CD8-positive, alpha-beta memory T cell (primary cell): ENCODE results near the gene PTPRB. TPM values are rescaled to one million over a fixed set of nuclear protein-coding genes. Genes with fewer than 3 reads are reported as not detected.

ENCODE experiments used
- CTCF ChIA-PET: fragments of 350-600 bp; sonication (Branson Sonifier 250); formaldehyde crosslinking; loops from one replicate; lab custom pipeline; 2021; ENCODE audit warnings: antibody characterized with exemption; lab: Charles Lee
- POLR2A ChIA-PET: fragments of 350-600 bp; sonication (Branson Sonifier 250); formaldehyde crosslinking; loops from one replicate; lab custom pipeline; 2021; ENCODE audit warnings: antibody characterized with exemption; lab: Charles Lee
- DNase-seq, 5 donors: peaks; one replicate each; pipeline versions ENCODE4 v3.0.0 to v3.0.0-alpha.2; 2020 to 2022; ENCODE audit warnings: mixed read lengths in 1 of 5
- H3K27ac ChIP-seq: one replicate; pipeline ENCODE4 v1.7.0; 2013; ENCODE audit warnings: low read depth, mild to moderate bottlenecking, low read length, moderate library complexity
- H3K27me3 ChIP-seq: 2 replicates; pipeline ENCODE4 v1.7.0; 2013; ENCODE audit warnings: low read length, mild to moderate bottlenecking; ENCODE audit not compliant: insufficient read depth, poor library complexity, severe bottlenecking
- H3K36me3 ChIP-seq: 2 replicates; pipeline ENCODE4 v1.7.0; 2013; ENCODE audit warnings: mild to moderate bottlenecking, low read length, moderate library complexity; ENCODE audit not compliant: insufficient read depth
- H3K4me1 ChIP-seq: 2 replicates; pipeline ENCODE4 v1.7.0; 2013; ENCODE audit warnings: mild to moderate bottlenecking, low read length, moderate library complexity; ENCODE audit not compliant: insufficient read depth
- H3K4me3 ChIP-seq: 2 replicates; pipeline ENCODE4 v1.7.0; 2013; ENCODE audit warnings: mild to moderate bottlenecking, low read length
- H3K9me3 ChIP-seq: 2 replicates; pipeline ENCODE4 v1.7.0; 2013; ENCODE audit warnings: mild to moderate bottlenecking, low read length
- H3K27ac Mint-ChIP-seq, 8 donors: one replicate each; pipeline ENCODE4 v1.8.0; 2020 to 2021; ENCODE audit warnings: mixed read lengths in 8 of 8, mild to moderate bottlenecking in 6 of 8, inconsistent platforms in 3 of 8, moderate library complexity in 3 of 8
- H3K27me3 Mint-ChIP-seq, 2 donors: one replicate each; pipeline ENCODE4 v1.8.0; 2020 to 2021; ENCODE audit warnings: mixed read lengths in 2 of 2, mild to moderate bottlenecking in 1 of 2, moderate library complexity in 1 of 2
- H3K36me3 Mint-ChIP-seq, 3 donors: one replicate each; pipeline ENCODE4 v1.8.0; 2020 to 2021; ENCODE audit warnings: mixed read lengths in 3 of 3, inconsistent platforms in 1 of 3, mild to moderate bottlenecking in 1 of 3
- H3K4me1 Mint-ChIP-seq, 3 donors: one replicate each; pipeline ENCODE4 v1.8.0; 2020 to 2021; ENCODE audit warnings: mixed read lengths in 3 of 3, inconsistent platforms in 1 of 3, mild to moderate bottlenecking in 1 of 3
- H3K4me3 Mint-ChIP-seq, 7 donors: one replicate each; pipeline ENCODE4 v1.8.0; 2020 to 2021; ENCODE audit warnings: mixed read lengths in 7 of 7, mild to moderate bottlenecking in 6 of 7, moderate library complexity in 4 of 7, inconsistent platforms in 2 of 7
- H3K9me3 Mint-ChIP-seq, 5 donors: one replicate each; pipeline ENCODE4 v1.8.0; 2020 to 2022; ENCODE audit warnings: mixed read lengths in 5 of 5, mild to moderate bottlenecking in 3 of 5, moderate library complexity in 2 of 5, inconsistent platforms in 1 of 5
- polyA plus RNA-seq: library from polyadenylated mRNA; unstranded; fragments of 300-500 nt; fragmentation: Illumina TruSeq; gene quantifications from one replicate; pipeline ENCODE4 v1.2.3, GENCODE V29; 2021
- total RNA-seq, 2 experiments: library from RNA; stranded (reverse); gene quantifications; one replicate each; pipeline ENCODE4 v1.2.3, GENCODE V29; 2021

Gene PTPRB
- total and polyA plus RNA-seq, 3 experiments from 2014 or later: not detected

DNA sequence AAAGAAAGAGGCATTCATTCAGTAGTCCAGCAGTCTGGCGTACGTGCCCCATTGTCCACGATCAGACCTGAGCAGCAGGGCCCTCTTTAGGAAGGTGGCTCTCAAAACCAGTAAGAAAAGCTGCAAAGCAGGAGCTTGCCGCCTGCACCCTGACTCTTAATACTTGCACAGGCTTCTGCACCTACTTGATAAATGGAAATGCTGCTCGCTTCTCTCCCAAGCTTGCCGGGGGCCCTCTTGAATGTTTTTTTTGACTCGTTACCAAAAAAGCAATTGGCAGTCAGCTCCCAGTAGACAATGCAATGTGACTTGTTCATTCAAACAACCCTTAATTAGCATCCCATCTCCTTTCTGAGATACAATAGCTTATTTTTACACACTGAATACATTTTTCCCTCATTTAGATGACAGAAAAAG is 27.2 kb upstream of the PTPRB start:
- POLR2A ChIA-PET: no interaction called here
- Mint-ChIP-seq H3K4me1 (peaks cover 0 to 8% (median 2%) of the 10 kb centered on the region in 3 donors), H3K9me3 (no peaks in the 10 kb centered on the region), H3K36me3 (no peaks in the 10 kb centered on the region), H3K27me3 (peaks cover 0 to under 1% of the 10 kb centered on the region in 2 donors), H3K4me3 (no peak overlapping the region), H3K27ac (no peak overlapping the region)
- CTCF ChIA-PET: interaction anchor here (1.3 kb wide), 1 partner anchor 19 kb away, joined by 3 read pairs; no protein-coding TSS in a partner anchor
- Histone ChIP-seq H3K36me3 (no peaks in the 10 kb centered on the region), H3K27ac (no peak overlapping the region), H3K27me3 (no peaks in the 10 kb centered on the region), H3K9me3 (no peaks in the 10 kb centered on the region), H3K4me3 (no peak overlapping the region), H3K4me1 (no peaks in the 10 kb centered on the region)
- DNase-seq: no peak

DNA sequence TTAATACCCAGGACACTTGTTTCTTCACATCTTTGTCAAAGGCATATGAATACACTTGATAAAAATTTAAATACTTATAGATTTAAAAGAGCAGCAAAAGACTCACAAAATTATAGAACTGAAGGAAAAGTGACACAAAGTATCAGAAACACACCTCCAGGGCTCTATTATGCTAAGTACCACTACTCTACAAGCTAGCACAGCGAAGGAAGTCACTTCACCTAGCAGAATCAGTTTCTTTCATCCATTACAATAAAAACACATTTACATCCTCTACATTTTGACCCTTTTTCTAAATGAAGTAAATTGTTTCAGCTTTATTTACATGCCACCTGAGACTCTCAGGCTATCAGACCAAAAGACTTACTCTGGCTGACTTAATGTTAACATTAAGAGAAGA is 26.6 kb upstream of the PTPRB start:
- Mint-ChIP-seq H3K4me1 (peaks cover 0 to 8% (median 2%) of the 10 kb centered on the region in 3 donors), H3K9me3 (no peaks in the 10 kb centered on the region), H3K27ac (no peak overlapping the region), H3K4me3 (no peak overlapping the region), H3K27me3 (peaks cover 0 to 6% of the 10 kb centered on the region in 2 donors), H3K36me3 (no peaks in the 10 kb centered on the region)
- Histone ChIP-seq H3K4me1 (no peaks in the 10 kb centered on the region), H3K9me3 (no peaks in the 10 kb centered on the region), H3K27me3 (no peaks in the 10 kb centered on the region), H3K27ac (no peak overlapping the region), H3K4me3 (no peak overlapping the region), H3K36me3 (no peaks in the 10 kb centered on the region)
- no peak for DNase-seq
- POLR2A ChIA-PET: no interaction called here
- CTCF ChIA-PET: no interaction called here

GRCh38 chr12:70661466-70662161 is 24.4 kb upstream of the PTPRB start:
- Histone ChIP-seq H3K36me3 (no peaks in the 10 kb centered on the region), H3K9me3 (no peaks in the 10 kb centered on the region), H3K4me3 (no peak overlapping the region), H3K27me3 (no peaks in the 10 kb centered on the region), H3K27ac (no peak overlapping the region), H3K4me1 (no peaks in the 10 kb centered on the region)
- Mint-ChIP-seq H3K27ac (peak overlapping the region in 1 of 8 donors; percentile 31), H3K4me3 (no peak overlapping the region), H3K9me3 (no peaks in the 10 kb centered on the region), H3K4me1 (peaks cover 0 to 8% (median 2%) of the 10 kb centered on the region in 3 donors), H3K36me3 (no peaks in the 10 kb centered on the region), H3K27me3 (peaks cover 0 to 6% of the 10 kb centered on the region in 2 donors)
- ChIA-PET CTCF (no interaction called here), POLR2A (no interaction called here)
- no peak for DNase-seq

GRCh38 chr12:70660620-70661219 is 23.5 kb upstream of the PTPRB start:
- H3K36me3 Mint-ChIP-seq: no peaks in the 10 kb centered on the region
- POLR2A ChIA-PET: no interaction called here

DNA sequence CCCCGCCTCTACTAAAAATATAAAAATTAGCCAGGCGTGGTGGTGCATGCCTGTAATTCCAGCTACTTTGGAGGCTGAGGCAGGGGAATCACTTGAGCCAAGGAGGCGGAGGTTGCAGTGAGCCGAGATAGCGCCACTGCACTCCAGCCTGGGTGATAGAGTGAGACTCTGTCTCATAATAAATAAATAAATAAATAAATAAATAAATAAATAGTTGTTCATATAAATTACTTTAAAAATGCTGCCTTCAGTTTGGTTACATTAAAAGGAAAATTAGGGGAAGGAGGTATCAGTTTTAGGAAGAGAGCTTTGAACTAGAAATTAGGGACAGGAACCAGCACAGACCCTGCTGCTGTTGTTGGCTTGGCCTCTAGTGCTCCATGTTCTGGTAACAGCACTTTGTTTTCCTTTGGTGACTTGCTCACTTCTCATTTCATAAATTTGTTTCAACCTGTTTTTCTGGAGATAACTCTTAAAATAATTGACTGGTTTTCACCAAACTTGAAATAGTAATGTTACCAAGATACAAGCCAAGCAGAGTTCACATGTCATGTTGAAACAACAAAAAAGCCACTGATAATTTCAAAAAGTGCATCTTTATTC is 22.9 kb upstream of the PTPRB start:
- H3K4me3 Mint-ChIP-seq: no peak overlapping the region
- CTCF ChIA-PET: no interaction called here

More at GRCh38 chr12:70660620-70661219, 23.5 kb upstream of the PTPRB start:
- Mint-ChIP-seq H3K27ac (peak overlapping the region in 1 of 8 donors; percentile 38), H3K4me3 (no peak overlapping the region), H3K9me3 (no peaks in the 10 kb centered on the region), H3K27me3 (peaks cover 0 to 6% of the 10 kb centered on the region in 2 donors), H3K4me1 (peaks cover 0 to 8% (median 2%) of the 10 kb centered on the region in 3 donors)
- Histone ChIP-seq H3K9me3 (no peaks in the 10 kb centered on the region), H3K4me3 (no peak overlapping the region), H3K36me3 (no peaks in the 10 kb centered on the region), H3K27me3 (no peaks in the 10 kb centered on the region), H3K4me1 (no peaks in the 10 kb centered on the region), H3K27ac (peak overlapping the region; percentile 17)
- DNase-seq: no peak
- CTCF ChIA-PET: no interaction called here

DNA sequence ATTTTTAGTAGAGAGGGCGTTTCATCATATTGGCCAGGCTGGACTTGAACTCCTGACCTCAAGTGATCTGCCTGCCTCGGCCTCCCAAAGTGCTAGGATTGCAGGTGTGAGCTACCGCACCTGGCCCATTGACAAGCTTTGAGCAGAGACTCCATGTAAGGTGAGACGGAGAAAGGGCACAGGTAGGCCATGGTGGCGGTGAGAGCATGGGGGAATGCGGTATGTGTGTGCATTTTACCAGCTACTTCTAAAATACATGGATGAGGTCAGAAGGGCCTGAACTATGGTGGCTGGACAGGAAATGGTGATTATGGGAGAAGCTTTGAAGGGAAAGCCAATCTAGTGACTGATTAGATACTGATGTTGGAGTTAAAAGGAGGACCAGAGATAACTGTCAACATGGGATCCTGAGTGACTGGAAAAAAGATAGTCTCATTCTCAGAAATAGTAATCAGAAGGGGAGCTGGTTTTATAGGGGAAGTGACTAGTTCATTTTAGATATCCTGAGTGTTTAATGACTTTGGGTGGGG is 21.9 kb upstream of the PTPRB start:
- H3K36me3 ChIP-seq: no peaks in the 10 kb centered on the region
- H3K4me1 ChIP-seq: no peaks in the 10 kb centered on the region
- peaks cover 0 to 8% (median 2%) of the 10 kb centered on the region in 3 donors for H3K4me1 Mint-ChIP-seq
- H3K4me3 Mint-ChIP-seq: no peak overlapping the region
- no peak overlapping the region for H3K4me3 ChIP-seq
- H3K27ac ChIP-seq: no peak overlapping the region
- no peaks in the 10 kb centered on the region for H3K27me3 ChIP-seq
- H3K9me3 Mint-ChIP-seq: no peaks in the 10 kb centered on the region
- no peak for DNase-seq
- H3K36me3 Mint-ChIP-seq: no peaks in the 10 kb centered on the region
- ChIA-PET CTCF (no interaction called here), POLR2A (no interaction called here)
- peaks cover 0 to 6% of the 10 kb centered on the region in 2 donors for H3K27me3 Mint-ChIP-seq
- H3K9me3 ChIP-seq: no peaks in the 10 kb centered on the region
- H3K27ac Mint-ChIP-seq: no peak overlapping the region

More for the DNA sequence above, 22.9 kb upstream of the PTPRB start:
- Histone ChIP-seq H3K4me1 (no peaks in the 10 kb centered on the region), H3K27ac (peak overlapping the region; percentile 17), H3K36me3 (no peaks in the 10 kb centered on the region), H3K27me3 (no peaks in the 10 kb centered on the region), H3K9me3 (no peaks in the 10 kb centered on the region), H3K4me3 (no peak overlapping the region)
- no peak for DNase-seq
- H3K9me3 Mint-ChIP-seq: no peaks in the 10 kb centered on the region
- H3K36me3 Mint-ChIP-seq: no peaks in the 10 kb centered on the region
- H3K27ac Mint-ChIP-seq: no peak overlapping the region
- peaks cover 0 to 6% of the 10 kb centered on the region in 2 donors for H3K27me3 Mint-ChIP-seq
- POLR2A ChIA-PET: no interaction called here
- peaks cover 0 to 8% (median 2%) of the 10 kb centered on the region in 3 donors for H3K4me1 Mint-ChIP-seq

GRCh38 chr12:70657616-70658286 is 20.5 kb upstream of the PTPRB start:
- Mint-ChIP-seq H3K4me1 (peaks cover 0 to 8% (median 2%) of the 10 kb centered on the region in 3 donors), H3K27me3 (peaks cover 0 to 6% of the 10 kb centered on the region in 2 donors)
- CTCF ChIA-PET: no interaction called here

More at GRCh38 chr12:70657616-70658286, 20.5 kb upstream of the PTPRB start:
- H3K36me3 Mint-ChIP-seq: no peaks in the 10 kb centered on the region
- DNase-seq: no peak
- Histone ChIP-seq H3K36me3 (no peaks in the 10 kb centered on the region), H3K4me1 (no peaks in the 10 kb centered on the region), H3K27me3 (no peaks in the 10 kb centered on the region), H3K4me3 (no peak overlapping the region), H3K9me3 (no peaks in the 10 kb centered on the region), H3K27ac (no peak overlapping the region)
- H3K4me3 Mint-ChIP-seq: no peak overlapping the region
- H3K27ac Mint-ChIP-seq: peak overlapping the region in 1 of 8 donors; percentile 0
- POLR2A ChIA-PET: no interaction called here
- H3K9me3 Mint-ChIP-seq: no peaks in the 10 kb centered on the region
